Occipital lobe (tissue), 2 donors: Measurements from ENCODE around the gene ALPK1. TPM values are rescaled to one million over a fixed set of nuclear protein-coding genes. Genes with fewer than 3 reads are reported as not detected.
"Not testable (repeated sequence)": the region's sequence is repeated elsewhere in the genome, so short reads cannot be mapped to it uniquely, and the experiment has no call there.

ENCODE experiments used
- DNase-seq: peaks from one replicate; lab custom pipeline; 2025; lab: John Stamatoyannopoulos, UW
- total RNA-seq: library from RNA; depleted of rRNA; stranded (reverse); fragments of >200 nt; gene quantifications from one replicate; pipeline ENCODE4 v1.2.3, GENCODE V29; 2014

The ALPK1 gene
- 7.3 TPM for total RNA-seq

GRCh38 chr4:112296949-112297880, at the start of gene ALPK1:
TSS of gene ALPK1 (plus strand) at chr4:112297369.
- no peak for DNase-seq

- DNase-seq = no peak
Observed at GRCh38 chr4:112251019-112251643, 46.0 kb upstream of the ALPK1 start.

GRCh38 chr4:112252234-112252633, 44.9 kb upstream of the ALPK1 start:
- no peak for DNase-seq

- DNase-seq = no peak
Observed at GRCh38 chr4:112253382-112254000, 43.7 kb upstream of the ALPK1 start.

- no peak for DNase-seq
Observed at GRCh38 chr4:112257098-112257497, 40.1 kb upstream of the ALPK1 start.

- DNase-seq = no peak
Observed at GRCh38 chr4:112266823-112267222, 30.3 kb upstream of the ALPK1 start.

GRCh38 chr4:112270051-112270450, 27.1 kb upstream of the ALPK1 start:
- DNase-seq = no peak

- no peak for DNase-seq
Observed at GRCh38 chr4:112270640-112271421, 26.3 kb upstream of the ALPK1 start.

- no peak for DNase-seq
Observed at GRCh38 chr4:112272292-112272691, 24.9 kb upstream of the ALPK1 start.

- DNase-seq = no peak
Observed at GRCh38 chr4:112274959-112275358, 22.2 kb upstream of the ALPK1 start.

GRCh38 chr4:112276113-112276512, 21.1 kb upstream of the ALPK1 start:
- DNase-seq = no peak

- no peak for DNase-seq
Observed at GRCh38 chr4:112277220-112277619, 19.9 kb upstream of the ALPK1 start.

GRCh38 chr4:112277705-112278448, 19.3 kb upstream of the ALPK1 start:
- DNase-seq = no peak

GRCh38 chr4:112279025-112279881, 17.9 kb upstream of the ALPK1 start:
- DNase-seq = no peak

- no peak for DNase-seq
Observed at GRCh38 chr4:112279882-112280315, 17.3 kb upstream of the ALPK1 start.

GRCh38 chr4:112280386-112281056, 16.6 kb upstream of the ALPK1 start:
- no peak for DNase-seq

- DNase-seq = not testable (repeated sequence)
Observed at GRCh38 chr4:112281895-112282398, 15.2 kb upstream of the ALPK1 start.

- DNase-seq = no peak
Observed at GRCh38 chr4:112282860-112283667, 14.1 kb upstream of the ALPK1 start.
